ENCODE data around the gene CSAD. TPM values are rescaled to one million over a fixed set of nuclear protein-coding genes. Genes with fewer than 3 reads are reported as not detected.

CSAD gene
- total RNA-seq, 1 experiment from 2014 or later: 11.5 TPM

- POLR2A ChIA-PET: no interaction called here
- ATAC-seq (no peak), DNase-seq (ENCODE audit: low spot score) (no peak)
- no peaks in the 10 kb centered on the region for H3K9me3 Mint-ChIP-seq
- TF ChIP-seq, protein P1, sequence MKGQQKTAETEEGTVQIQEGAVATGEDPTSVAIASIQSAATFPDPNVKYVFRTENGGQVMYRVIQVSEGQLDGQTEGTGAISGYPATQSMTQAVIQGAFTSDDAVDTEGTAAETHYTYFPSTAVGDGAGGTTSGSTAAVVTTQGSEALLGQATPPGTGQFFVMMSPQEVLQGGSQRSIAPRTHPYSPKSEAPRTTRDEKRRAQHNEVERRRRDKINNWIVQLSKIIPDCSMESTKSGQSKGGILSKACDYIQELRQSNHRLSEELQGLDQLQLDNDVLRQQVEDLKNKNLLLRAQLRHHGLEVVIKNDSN (CRISPR knock-in tag; IDR thresholded peaks at IDR 0.05): no peak
- TF ChIP-seq JAZF1 (CRISPR knock-in tag; IDR thresholded peaks at IDR 0.05): no peak
- TF ChIP-seq, protein P2, sequence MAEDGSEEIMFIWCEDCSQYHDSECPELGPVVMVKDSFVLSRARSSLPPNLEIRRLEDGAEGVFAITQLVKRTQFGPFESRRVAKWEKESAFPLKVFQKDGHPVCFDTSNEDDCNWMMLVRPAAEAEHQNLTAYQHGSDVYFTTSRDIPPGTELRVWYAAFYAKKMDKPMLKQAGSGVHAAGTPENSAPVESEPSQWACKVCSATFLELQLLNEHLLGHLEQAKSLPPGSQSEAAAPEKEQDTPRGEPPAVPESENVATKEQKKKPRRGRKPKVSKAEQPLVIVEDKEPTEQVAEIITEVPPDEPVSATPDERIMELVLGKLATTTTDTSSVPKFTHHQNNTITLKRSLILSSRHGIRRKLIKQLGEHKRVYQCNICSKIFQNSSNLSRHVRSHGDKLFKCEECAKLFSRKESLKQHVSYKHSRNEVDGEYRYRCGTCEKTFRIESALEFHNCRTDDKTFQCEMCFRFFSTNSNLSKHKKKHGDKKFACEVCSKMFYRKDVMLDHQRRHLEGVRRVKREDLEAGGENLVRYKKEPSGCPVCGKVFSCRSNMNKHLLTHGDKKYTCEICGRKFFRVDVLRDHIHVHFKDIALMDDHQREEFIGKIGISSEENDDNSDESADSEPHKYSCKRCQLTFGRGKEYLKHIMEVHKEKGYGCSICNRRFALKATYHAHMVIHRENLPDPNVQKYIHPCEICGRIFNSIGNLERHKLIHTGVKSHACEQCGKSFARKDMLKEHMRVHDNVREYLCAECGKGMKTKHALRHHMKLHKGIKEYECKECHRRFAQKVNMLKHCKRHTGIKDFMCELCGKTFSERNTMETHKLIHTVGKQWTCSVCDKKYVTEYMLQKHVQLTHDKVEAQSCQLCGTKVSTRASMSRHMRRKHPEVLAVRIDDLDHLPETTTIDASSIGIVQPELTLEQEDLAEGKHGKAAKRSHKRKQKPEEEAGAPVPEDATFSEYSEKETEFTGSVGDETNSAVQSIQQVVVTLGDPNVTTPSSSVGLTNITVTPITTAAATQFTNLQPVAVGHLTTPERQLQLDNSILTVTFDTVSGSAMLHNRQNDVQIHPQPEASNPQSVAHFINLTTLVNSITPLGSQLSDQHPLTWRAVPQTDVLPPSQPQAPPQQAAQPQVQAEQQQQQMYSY (CRISPR knock-in tag; IDR thresholded peaks at IDR 0.05): no peak
- TF ChIP-seq MXD4 (CRISPR knock-in tag; IDR thresholded peaks at IDR 0.05; ENCODE audit: borderline replicate concordance): no peak
- no peak for TF ChIP-seq TP53 (CRISPR knock-in tag; IDR thresholded peaks at IDR 0.05)
- no peak for TF ChIP-seq FOXK1 (CRISPR knock-in tag; IDR thresholded peaks at IDR 0.05)
- TF ChIP-seq ZNF219 (CRISPR knock-in tag; IDR thresholded peaks at IDR 0.05; ENCODE audit: borderline replicate concordance): no peak
- TF ChIP-seq, protein P3, sequence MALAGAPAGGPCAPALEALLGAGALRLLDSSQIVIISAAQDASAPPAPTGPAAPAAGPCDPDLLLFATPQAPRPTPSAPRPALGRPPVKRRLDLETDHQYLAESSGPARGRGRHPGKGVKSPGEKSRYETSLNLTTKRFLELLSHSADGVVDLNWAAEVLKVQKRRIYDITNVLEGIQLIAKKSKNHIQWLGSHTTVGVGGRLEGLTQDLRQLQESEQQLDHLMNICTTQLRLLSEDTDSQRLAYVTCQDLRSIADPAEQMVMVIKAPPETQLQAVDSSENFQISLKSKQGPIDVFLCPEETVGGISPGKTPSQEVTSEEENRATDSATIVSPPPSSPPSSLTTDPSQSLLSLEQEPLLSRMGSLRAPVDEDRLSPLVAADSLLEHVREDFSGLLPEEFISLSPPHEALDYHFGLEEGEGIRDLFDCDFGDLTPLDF (CRISPR knock-in tag; IDR thresholded peaks at IDR 0.05): no peak
- no peak for TF ChIP-seq SMAD3 (CRISPR knock-in tag; IDR thresholded peaks at IDR 0.05; ENCODE audit: borderline replicate concordance)
- no peak for TF ChIP-seq RELA (CRISPR knock-in tag; IDR thresholded peaks at IDR 0.05; ENCODE audit: borderline replicate concordance)
- TF ChIP-seq FOXJ3 (CRISPR knock-in tag; IDR thresholded peaks at IDR 0.05; ENCODE audit: borderline replicate concordance): no peak
- no peak for TF ChIP-seq ETV6 (CRISPR knock-in tag; IDR thresholded peaks at IDR 0.05)
- no peaks in the 10 kb centered on the region for H3K36me3 Mint-ChIP-seq
- H3K27ac Mint-ChIP-seq: no peak overlapping the region
- CTCF ChIA-PET: interaction anchor here (1.2 to 1.6 kb wide), 5 partner anchors 8 to 171 kb away, joined by 3 to 6 read pairs (median 3); partner anchors contain the start of gene AAAS
- H3K4me1 Mint-ChIP-seq: peaks cover 3% of the 10 kb centered on the region; the same call in 1 of the 2 replicates
- H3K27me3 Mint-ChIP-seq (ENCODE audit: low read depth): peaks cover 43% of the 10 kb centered on the region
- H3K4me3 Mint-ChIP-seq: no peak overlapping the region
Measured at GRCh38 chr12:53151039-53151438, 29.7 kb downstream of the CSAD start.

DNA sequence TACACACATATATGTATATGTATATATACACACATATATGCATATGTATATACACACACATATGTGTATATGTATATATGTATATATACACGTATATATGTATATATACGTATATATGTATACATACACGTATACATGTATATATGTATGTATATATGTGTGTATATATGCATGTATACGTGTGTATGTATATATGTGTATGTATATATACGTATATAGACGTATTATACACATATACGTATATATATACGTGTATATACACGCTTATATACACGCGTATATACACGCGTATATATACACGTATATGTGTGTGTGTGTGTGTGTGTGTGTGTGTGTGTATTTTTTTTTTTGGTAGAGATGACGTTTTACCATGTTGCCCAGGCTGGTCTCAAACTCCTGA is 33.1 kb downstream of the CSAD start:
- ChIA-PET CTCF (interaction anchor here (1.9 to 2.1 kb wide), 2 partner anchors 12 to 48 kb away, joined by 6 to 10 read pairs; no protein-coding TSS in a partner anchor), POLR2A (no interaction called here)
- ATAC-seq (no peak), DNase-seq (ENCODE audit: low spot score) (no peak)
- TF ChIP-seq NR1H2 (CRISPR knock-in tag; IDR thresholded peaks at IDR 0.05) (no peak), ETV6 (CRISPR knock-in tag; IDR thresholded peaks at IDR 0.05) (no peak)
- Mint-ChIP-seq H3K9me3 (no peaks in the 10 kb centered on the region), H3K27me3 (ENCODE audit: low read depth) (peaks cover 24% of the 10 kb centered on the region), H3K4me3 (no peak overlapping the region), H3K36me3 (no peaks in the 10 kb centered on the region), H3K4me1 (peaks cover 3% of the 10 kb centered on the region; the same call in 1 of the 2 replicates), H3K27ac (no peak overlapping the region)

DNA sequence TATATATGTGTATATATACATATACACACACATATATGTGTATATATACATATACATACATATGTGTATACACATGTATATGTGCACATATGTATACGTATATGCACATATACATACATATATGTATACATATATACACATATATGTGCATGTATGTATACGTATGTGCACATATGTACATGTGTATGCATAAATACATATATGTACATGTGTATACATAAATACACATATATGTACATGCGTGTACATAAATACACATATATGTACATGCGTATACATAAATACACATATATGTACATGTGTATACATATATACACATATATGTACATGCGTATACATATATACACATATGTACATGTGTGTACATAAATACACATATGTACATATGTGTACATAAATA is 33.5 kb downstream of the CSAD start:
- Mint-ChIP-seq H3K36me3 (no peaks in the 10 kb centered on the region), H3K4me3 (no peak overlapping the region), H3K4me1 (peaks cover 3% of the 10 kb centered on the region; the same call in 1 of the 2 replicates), H3K27me3 (ENCODE audit: low read depth) (peaks cover 23% of the 10 kb centered on the region), H3K27ac (no peak overlapping the region), H3K9me3 (no peaks in the 10 kb centered on the region)
- ChIA-PET POLR2A (no interaction called here), CTCF (interaction anchor here (1.0 kb wide), 1 partner anchor 13 kb away, joined by 3 read pairs; no protein-coding TSS in a partner anchor)
- no peak for ATAC-seq
- no peak for DNase-seq (ENCODE audit: low spot score)
- TF ChIP-seq ETV6 (CRISPR knock-in tag; IDR thresholded peaks at IDR 0.05) (no peak), GRHL2 (CRISPR knock-in tag; IDR thresholded peaks at IDR 0.05; ENCODE audit: insufficient replicate concordance, severe bottlenecking) (no peak), E2F4 (CRISPR knock-in tag; IDR thresholded peaks at IDR 0.05; ENCODE audit: borderline replicate concordance, low read depth) (no peak), SMAD3 (CRISPR knock-in tag; IDR thresholded peaks at IDR 0.05; ENCODE audit: borderline replicate concordance) (no peak), CTCF (IDR thresholded peaks at IDR 0.05) (no peak), GTF2I (CRISPR knock-in tag; conservative IDR thresholded peaks at IDR 0.05) (no peak), ZNF423 (CRISPR knock-in tag; IDR thresholded peaks at IDR 0.05) (no peak), RELA (CRISPR knock-in tag; IDR thresholded peaks at IDR 0.05; ENCODE audit: borderline replicate concordance) (no peak), SMAD4 (CRISPR knock-in tag; IDR thresholded peaks at IDR 0.05) (no peak)
- TF ChIP-seq, protein P4, sequence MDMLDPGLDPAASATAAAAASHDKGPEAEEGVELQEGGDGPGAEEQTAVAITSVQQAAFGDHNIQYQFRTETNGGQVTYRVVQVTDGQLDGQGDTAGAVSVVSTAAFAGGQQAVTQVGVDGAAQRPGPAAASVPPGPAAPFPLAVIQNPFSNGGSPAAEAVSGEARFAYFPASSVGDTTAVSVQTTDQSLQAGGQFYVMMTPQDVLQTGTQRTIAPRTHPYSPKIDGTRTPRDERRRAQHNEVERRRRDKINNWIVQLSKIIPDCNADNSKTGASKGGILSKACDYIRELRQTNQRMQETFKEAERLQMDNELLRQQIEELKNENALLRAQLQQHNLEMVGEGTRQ (CRISPR knock-in tag; IDR thresholded peaks at IDR 0.05): no peak
- TF ChIP-seq, protein P5, sequence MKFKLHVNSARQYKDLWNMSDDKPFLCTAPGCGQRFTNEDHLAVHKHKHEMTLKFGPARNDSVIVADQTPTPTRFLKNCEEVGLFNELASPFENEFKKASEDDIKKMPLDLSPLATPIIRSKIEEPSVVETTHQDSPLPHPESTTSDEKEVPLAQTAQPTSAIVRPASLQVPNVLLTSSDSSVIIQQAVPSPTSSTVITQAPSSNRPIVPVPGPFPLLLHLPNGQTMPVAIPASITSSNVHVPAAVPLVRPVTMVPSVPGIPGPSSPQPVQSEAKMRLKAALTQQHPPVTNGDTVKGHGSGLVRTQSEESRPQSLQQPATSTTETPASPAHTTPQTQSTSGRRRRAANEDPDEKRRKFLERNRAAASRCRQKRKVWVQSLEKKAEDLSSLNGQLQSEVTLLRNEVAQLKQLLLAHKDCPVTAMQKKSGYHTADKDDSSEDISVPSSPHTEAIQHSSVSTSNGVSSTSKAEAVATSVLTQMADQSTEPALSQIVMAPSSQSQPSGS (CRISPR knock-in tag; IDR thresholded peaks at IDR 0.05; ENCODE audit: borderline replicate concordance, low read depth): no peak

Measured in WTC11 (cell line).